GM18868 (cell line): Measurements from ENCODE around the gene ACSL3.

Experiments
- ATAC-seq: cut with Tn5 transposase; IDR thresholded peaks from one replicate; pipeline ENCODE4 v1.9.1; 2021; ENCODE audit warnings: mild to moderate bottlenecking, moderate library complexity; ENCODE audit not compliant: unreplicated experiment

The ACSL3 gene

DNA sequence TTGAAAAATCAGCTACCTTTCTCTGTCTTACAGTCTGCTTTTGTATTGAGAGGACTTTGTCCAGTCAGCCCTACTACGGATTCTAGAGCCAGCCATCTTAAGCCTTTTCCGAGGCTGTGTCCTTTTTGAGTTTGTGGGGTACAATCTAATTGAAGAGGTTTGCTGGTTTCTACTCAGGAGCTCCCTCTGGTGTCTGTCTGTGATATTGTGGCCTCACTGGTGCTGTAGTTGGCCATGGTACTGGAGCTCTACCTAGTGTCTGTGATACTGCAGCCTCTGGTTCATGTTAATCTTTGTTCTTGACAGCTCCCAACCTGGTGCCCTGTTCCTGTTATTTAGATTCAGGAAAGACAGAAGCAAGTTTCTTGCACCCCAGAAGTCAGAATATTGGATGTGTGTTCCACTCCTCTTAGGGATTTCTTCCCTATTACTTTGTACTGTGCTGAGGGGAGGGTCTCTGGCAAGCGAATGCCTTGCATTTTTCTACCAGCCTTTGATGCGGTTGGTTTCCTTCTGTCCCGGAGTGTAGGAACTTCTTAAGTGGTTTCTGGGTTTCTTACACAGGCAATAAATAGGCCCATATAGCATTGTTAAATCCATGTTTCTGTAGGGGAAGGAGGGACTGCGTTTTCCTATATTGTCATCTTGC is 78.5 kb downstream of the ACSL3 start:
- peak; percentile 74 for ATAC-seq

DNA sequence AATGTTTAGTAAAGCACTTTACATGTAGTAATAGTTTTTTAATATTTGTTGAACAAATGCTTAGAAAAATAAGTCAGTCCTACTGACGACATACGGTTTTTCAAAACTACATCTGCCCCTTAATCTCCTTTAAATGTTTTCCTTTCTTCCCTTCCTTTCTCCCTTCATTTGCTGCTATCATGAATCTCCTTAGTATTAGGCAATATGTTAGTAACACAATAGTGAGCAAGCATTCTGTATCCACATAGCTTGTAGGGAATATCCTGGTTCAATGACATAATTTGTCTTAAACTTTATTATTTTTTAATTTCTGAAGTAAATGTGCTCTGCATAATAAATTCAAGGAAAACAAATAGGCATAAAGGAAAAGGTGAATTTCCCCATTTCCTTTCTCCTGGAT is 79.1 kb downstream of the ACSL3 start:
- no peak for ATAC-seq

- no peak for ATAC-seq
Measured at GRCh38 chr2:222941510-222942032, 80.7 kb downstream of the ACSL3 start.

DNA sequence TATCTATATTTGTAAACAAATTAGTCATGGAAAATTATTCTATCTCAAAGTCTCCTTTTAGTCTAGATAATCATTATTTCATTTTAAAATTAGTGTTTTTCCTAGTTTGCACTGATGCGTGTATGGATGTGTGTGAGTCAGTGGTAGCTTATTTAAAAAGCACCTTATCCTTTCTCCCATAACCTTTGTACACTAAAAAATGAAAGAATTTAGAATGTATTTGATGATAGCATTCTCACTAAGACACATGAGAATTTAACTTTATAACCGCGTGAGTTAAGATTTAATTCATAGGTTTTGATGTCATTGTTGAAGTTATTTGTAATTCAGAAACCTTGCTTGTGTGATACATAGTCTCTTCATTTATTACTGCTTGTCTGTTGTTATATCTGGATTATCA is 81.7 kb downstream of the ACSL3 start:
- ATAC-seq = no peak

DNA sequence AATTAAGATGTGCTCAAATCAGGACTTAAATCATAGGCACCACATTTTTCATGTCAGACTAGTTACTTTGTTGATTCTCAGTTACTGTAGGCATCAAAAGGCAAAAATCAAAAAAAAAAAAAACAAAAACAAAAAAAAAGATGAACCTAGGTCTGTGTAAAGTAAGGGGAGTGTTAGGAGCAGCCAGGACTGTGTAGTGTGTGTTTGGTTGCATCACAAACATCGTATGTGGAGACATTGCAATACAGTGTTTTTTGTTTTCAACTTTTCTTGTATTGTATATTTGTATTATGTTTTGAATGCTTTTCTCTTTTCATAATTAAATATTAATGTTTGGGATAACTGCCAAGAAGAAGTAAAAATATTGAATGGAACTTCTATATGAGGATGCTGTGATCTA is 82.1 kb downstream of the ACSL3 start:
- ATAC-seq = no peak

DNA sequence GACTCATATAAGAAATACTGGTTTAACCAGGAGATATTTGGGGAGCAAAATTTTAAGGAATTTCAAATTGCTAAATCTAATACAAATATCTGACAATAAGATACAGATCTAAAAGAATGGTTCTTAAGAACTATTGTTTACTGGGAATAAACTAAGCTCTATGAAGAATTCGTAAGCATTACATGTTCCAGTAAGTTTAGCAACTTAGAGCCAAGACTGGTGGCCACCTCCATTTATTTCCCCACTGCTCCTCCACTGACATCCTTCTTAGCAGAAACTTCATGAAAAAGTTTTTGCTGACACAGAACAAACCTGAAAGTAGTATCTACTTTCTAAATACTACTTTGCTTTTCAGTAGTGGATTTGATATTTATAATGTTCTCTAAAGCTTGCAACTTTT is 83.0 kb downstream of the ACSL3 start:
- peak; percentile 81 for ATAC-seq

- ATAC-seq = no peak
Measured at GRCh38 chr2:222944552-222944951, 83.7 kb downstream of the ACSL3 start.

- ATAC-seq = no peak
Measured at GRCh38 chr2:222944971-222945740, 84.3 kb downstream of the ACSL3 start.

GRCh38 chr2:222945887-222946286 is 85.1 kb downstream of the ACSL3 start:
- ATAC-seq = no peak

DNA sequence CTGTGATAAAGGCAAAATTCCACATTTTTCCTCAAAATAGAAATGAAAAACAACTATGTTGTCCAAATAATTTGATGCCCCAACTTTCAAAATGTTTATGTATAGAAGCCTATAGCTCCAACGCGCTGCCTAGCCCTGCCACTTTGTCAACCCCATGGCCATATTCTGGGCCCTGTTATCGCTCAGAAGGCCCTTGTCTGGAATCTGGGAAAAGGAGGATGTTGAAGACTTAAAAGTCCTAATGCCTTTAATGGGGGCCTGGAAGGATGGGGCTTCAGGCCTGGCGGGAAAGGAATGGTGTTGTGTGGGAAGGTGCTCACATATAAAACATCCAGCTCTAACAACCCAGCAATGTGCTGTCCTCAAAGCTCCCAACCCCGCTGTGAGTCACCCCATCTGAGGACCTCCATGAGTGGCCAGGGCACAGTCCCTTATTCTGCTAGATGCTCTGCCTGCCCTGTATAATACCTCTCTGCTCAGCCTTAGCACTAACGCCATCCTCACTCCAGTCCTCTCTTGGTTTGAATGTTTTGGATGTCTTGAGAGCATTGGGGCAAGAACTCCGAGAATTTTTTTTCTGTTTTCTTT is 86.0 kb downstream of the ACSL3 start:
- ATAC-seq = no peak

GRCh38 chr2:222949073-222949472 is 88.2 kb downstream of the ACSL3 start:
- no peak for ATAC-seq

GRCh38 chr2:222949690-222950323 is 89.0 kb downstream of the ACSL3 start:
- no peak for ATAC-seq

DNA sequence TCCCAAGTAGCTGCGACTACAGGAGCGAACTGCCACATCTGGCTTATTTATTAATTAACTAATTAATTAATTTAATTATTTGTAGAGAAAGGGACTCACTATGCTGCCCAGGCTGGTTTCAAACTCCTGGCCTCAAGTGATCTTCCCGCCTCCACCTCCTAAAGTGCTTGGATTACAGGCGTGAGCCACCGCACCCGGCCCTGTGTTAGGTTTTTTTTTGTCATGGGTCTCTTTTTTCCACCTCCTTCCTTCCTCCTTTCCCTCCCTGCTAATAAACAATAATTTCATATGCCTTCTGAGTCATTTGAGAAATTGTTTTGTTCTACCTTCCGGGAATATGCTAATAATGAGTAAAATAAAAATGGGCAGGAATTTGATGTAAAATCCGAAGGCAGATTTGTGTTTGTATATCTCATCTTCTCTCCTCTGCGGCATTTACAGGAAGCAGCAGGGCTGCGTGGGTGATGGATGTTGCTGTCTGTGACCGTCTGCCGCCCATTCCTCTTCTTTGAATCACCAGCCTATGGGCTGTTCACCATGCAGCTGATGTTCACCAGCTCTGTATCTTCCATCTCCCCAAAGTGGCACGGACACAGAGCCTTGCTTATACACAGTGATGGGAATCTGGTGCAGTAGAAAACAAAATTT is 89.9 kb downstream of the ACSL3 start:
- ATAC-seq = no peak

DNA sequence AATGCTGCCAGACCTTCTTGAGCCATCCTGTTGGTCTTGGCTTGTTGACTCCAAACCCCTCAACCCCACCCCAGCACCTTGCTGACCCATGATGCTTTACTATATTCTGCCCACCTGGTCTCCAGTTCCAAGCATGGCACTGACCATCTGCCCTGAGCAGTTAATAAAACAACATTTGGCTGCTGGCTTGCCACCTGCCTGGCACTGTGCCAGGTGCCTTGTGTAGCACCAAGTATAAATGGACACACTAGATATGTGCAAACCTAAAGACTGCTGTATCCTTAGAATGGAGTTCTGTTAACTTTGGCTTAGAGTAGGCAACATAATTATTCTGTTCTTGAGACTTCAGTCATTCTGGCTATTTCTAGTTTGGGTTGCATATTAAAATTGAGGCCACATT is 91.4 kb downstream of the ACSL3 start:
- no peak for ATAC-seq

GRCh38 chr2:222955008-222955407 is 94.2 kb downstream of the ACSL3 start:
- no peak for ATAC-seq

DNA sequence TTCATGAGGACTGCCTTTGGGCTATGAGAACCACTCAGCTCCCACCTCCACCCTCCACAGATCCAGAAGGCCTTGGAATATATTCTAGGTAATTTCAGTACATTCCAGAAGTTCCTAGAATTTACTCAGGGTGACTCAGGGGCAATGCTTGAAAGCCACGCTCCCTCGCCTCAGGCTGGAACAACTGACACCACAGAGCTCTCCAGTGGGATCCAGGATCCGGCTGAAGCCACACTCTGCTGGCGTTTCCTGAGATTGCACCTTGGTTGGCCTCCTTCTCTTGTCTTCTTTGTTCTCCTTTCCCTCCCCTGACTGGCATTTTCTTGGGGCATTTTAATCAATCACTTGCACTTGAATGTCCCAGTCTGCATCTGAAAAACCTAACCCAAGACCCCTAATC is 98.5 kb downstream of the ACSL3 start:
- no peak for ATAC-seq

DNA sequence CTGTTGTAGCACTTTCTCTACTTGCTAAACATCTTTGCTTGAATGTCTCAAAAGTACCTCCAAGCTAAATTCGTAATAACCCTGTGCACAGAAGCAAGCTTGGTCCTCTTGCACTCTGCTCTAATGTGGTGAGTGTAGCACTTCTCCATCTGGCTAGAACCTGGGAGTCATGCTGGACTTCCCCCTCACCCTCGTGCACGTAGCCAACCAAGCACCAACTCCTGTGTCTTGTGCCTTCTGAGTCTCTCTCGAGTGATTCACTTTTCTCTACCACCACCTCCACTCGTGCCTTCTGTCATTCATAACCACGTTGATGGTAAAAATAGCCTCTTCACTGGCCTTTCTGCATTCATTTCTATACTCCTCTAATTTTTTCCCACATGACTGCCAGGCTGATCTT is 99.3 kb downstream of the ACSL3 start:
- peak; percentile 99 for ATAC-seq

DNA sequence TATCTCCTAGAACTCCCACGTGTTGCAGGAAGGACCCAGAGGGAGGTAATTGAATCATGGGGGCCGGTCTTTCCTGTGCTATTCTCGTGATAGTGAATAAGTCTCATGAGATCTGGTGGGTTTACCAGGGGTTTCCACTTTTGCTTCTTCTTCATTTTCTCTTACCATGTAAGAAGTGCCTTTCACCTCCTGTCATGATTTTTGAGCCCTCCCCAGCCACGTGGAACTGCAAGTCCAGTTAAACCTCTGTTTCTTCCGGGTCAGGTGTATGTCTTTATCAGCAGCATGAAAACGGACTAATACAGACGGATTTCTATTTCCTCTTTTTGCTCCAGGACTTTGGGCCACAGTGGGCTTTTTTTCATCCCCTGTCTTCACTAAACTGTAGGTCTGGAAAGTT is 102.8 kb downstream of the ACSL3 start:
- no peak for ATAC-seq

DNA sequence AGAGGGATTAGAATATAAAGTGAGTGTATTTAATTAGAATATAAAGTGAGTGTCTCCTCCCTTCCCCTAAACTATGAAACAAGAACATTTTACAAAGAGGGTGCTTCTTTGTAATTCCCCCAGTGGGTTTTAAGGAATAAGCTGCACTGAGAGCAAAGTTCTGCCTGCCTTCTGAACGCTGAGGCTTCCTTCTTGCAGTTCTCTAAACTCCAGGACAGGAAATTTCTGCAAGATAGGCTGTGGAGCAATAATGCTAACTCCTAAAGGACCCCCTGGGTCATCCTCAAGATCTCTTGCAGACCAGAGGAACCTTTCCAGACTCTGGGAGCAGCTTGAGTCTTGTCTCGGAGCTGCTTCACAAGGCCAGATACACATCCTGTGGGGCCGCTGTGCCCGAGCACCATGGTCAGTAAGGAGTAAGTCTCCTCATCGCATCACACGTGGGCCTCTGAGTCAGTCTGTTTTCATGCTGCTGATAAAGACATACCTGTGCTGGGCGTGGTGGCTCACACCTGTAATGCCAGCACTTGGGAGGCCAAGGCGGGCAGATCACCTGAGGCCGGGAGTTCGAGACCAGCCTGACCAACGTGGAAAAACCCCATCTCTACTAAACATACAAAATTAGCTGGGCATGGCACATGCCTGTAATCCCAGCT is 103.7 kb downstream of the ACSL3 start:
- ATAC-seq = no peak

- no peak for ATAC-seq
Measured at GRCh38 chr2:222965555-222965954, 104.7 kb downstream of the ACSL3 start.
